WTC11 (cell line): Measurements from ENCODE around the gene ZNHIT2. TPM values are rescaled to one million over a fixed set of nuclear protein-coding genes. Genes with fewer than 3 reads are reported as not detected.

Experiments used
- ATAC-seq: fragments of 200-7000 bp; cut with Tn5 transposase; 2 replicates; pipeline ENCODE4 v1.10.0; 2021; ENCODE audit warnings: mild to moderate bottlenecking, moderate library complexity
- CTCF ChIA-PET: fragments of 300-600 bp; sonication (Branson Sonifier 250); formaldehyde crosslinking; loops from one replicate; lab custom pipeline; 2021; ENCODE audit warnings: antibody characterized with exemption; lab: Charles Lee
- POLR2A ChIA-PET: fragments of 350-600 bp; sonication (Branson Sonifier 250); formaldehyde crosslinking; loops from one replicate; lab custom pipeline; 2021; ENCODE audit warnings: antibody characterized with exemption; lab: Charles Lee
- DNase-seq: peaks from one replicate; pipeline ENCODE4 v3.0.0; 2021; ENCODE audit warnings: low spot score
- H3K27ac Mint-ChIP-seq: 2 replicates; pipeline ENCODE4 v1.8.0; 2021; ENCODE audit warnings: mixed read lengths
- H3K27me3 Mint-ChIP-seq: 2 replicates; pipeline ENCODE4 v1.8.0; 2021; ENCODE audit warnings: low read depth, mild to moderate bottlenecking, moderate library complexity, mixed read lengths
- H3K36me3 Mint-ChIP-seq: 2 replicates; pipeline ENCODE4 v1.8.0; 2021; ENCODE audit warnings: mixed read lengths
- H3K4me1 Mint-ChIP-seq: 2 replicates; pipeline ENCODE4 v1.8.0; 2022; ENCODE audit warnings: mixed read lengths
- H3K4me3 Mint-ChIP-seq: 2 replicates; pipeline ENCODE4 v1.8.0; 2021; ENCODE audit warnings: mild to moderate bottlenecking, moderate library complexity, mixed read lengths
- H3K9me3 Mint-ChIP-seq: 2 replicates; pipeline ENCODE4 v1.8.0; 2021; ENCODE audit warnings: mixed read lengths
- ARID4B ChIP-seq: sonication (generic); formaldehyde crosslinking; IDR thresholded peaks from 2 replicates; pipeline ENCODE4 v1.8.0; 2023; ENCODE audit warnings: missing genetic modification reagents, mild to moderate bottlenecking, borderline replicate concordance
- ERG ChIP-seq: fragments of 250-450 bp; sonication (Bioruptor Pico); IDR thresholded peaks from 2 replicates; pipeline ENCODE4 v1.8.0; 2021; ENCODE audit warnings: mild to moderate bottlenecking
- FOXP1 ChIP-seq: sonication (generic); formaldehyde crosslinking; IDR thresholded peaks from 2 replicates; pipeline ENCODE4 v1.8.0; 2022; ENCODE audit warnings: missing genetic modification reagents, mild to moderate bottlenecking, moderate library complexity, borderline replicate concordance
- IRF2 ChIP-seq: sonication (generic); formaldehyde crosslinking; IDR thresholded peaks from 2 replicates; pipeline ENCODE4 v1.8.0; 2022; ENCODE audit warnings: low read depth, missing genetic modification reagents, borderline replicate concordance
- JAZF1 ChIP-seq: fragments of 250-450 bp; sonication (Bioruptor Pico); IDR thresholded peaks from 2 replicates; pipeline ENCODE4 v1.9.0; 2021; ENCODE audit warnings: moderate library complexity, mild to moderate bottlenecking, inconsistent platforms
- NFE2L1 ChIP-seq: sonication (generic); formaldehyde crosslinking; IDR thresholded peaks from 2 replicates; pipeline ENCODE4 v1.8.1; 2023; ENCODE audit warnings: missing genetic modification reagents
- RORB ChIP-seq: fragments of 250-450 bp; sonication (Bioruptor Pico); IDR thresholded peaks from 2 replicates; pipeline ENCODE4 v1.9.0; 2021; ENCODE audit warnings: mild to moderate bottlenecking
- ZMAT4 ChIP-seq: fragments of 250-450 bp; sonication (Bioruptor Pico); IDR thresholded peaks from 2 replicates; pipeline ENCODE4 v1.9.0; 2021; ENCODE audit warnings: mild to moderate bottlenecking
- ZNF671 ChIP-seq: fragments of 250-450 bp; sonication (Bioruptor Pico); IDR thresholded peaks from 2 replicates; pipeline ENCODE4 v1.8.0; 2021; ENCODE audit warnings: mild to moderate bottlenecking
- total RNA-seq: library from RNA; stranded (reverse); gene quantifications from 3 replicates; pipeline ENCODE4 v1.2.3, GENCODE V29; 2021
- TF ChIP-seq, protein P1 (sequence below): sonication (generic); formaldehyde crosslinking; IDR thresholded peaks from 2 replicates; pipeline ENCODE4 v1.8.0; 2022; ENCODE audit warnings: mild to moderate bottlenecking, missing genetic modification reagents
- TF ChIP-seq, protein P2 (sequence below): fragments of 250-450 bp; sonication (Bioruptor Pico); IDR thresholded peaks from 2 replicates; pipeline ENCODE4 v1.9.0; 2021; ENCODE audit warnings: mild to moderate bottlenecking, borderline replicate concordance
- TF ChIP-seq, protein P3 (sequence below): sonication (generic); formaldehyde crosslinking; conservative IDR thresholded peaks from 2 replicates; pipeline ENCODE4 v1.8.1; 2022; ENCODE audit warnings: mild to moderate bottlenecking, missing genetic modification reagents
- TF ChIP-seq, protein P4 (sequence below): sonication (generic); formaldehyde crosslinking; IDR thresholded peaks from 2 replicates; pipeline ENCODE4 v1.8.0; 2022; ENCODE audit warnings: mild to moderate bottlenecking, missing genetic modification reagents
- TF ChIP-seq, protein P5 (sequence below): sonication (generic); formaldehyde crosslinking; IDR thresholded peaks from 2 replicates; pipeline ENCODE4 v1.8.1; 2022; ENCODE audit warnings: low read depth, missing genetic modification reagents, borderline replicate concordance

ZNHIT2 gene
- total RNA-seq, 1 experiment from 2014 or later: 16.7 TPM

- no peak for TF ChIP-seq ARID4B (CRISPR knock-in tag)
- TF ChIP-seq IRF2 (CRISPR knock-in tag): no peak
These were observed 27.9 kb downstream of the ZNHIT2 start (continued) for GRCh38 chr11:65089621-65090020.

DNA sequence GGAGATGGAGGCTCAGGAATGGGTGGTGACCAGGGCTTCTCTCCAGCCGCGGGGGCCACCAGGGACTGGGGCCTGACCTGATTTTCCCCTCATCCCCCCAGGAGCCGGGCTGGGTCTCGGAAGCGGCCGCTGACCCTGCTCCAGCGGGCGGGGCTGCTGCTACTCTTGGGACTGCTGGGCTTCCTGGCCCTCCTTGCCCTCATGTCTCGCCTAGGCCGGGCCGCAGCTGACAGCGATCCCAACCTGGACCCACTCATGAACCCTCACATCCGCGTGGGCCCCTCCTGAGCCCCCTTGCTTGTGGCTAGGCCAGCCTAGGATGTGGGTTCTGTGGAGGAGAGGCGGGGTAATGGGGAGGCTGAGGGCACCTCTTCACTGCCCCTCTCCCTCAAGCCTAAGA, 29.7 kb downstream of the ZNHIT2 start:
- Mint-ChIP-seq H3K27me3 (no peaks in the 10 kb centered on the region), H3K4me3 (no peak overlapping the region), H3K9me3 (no peaks in the 10 kb centered on the region), H3K27ac (no peak overlapping the region), H3K4me1 (peaks cover 8% of the 10 kb centered on the region), H3K36me3 (peaks cover 6% of the 10 kb centered on the region)
- CTCF ChIA-PET: no interaction called here
- no peak for ATAC-seq
- POLR2A ChIA-PET: no interaction called here
- no peak for DNase-seq
- TF ChIP-seq RORB (CRISPR knock-in tag) (no peak), ARID4B (CRISPR knock-in tag) (no peak), ERG (CRISPR knock-in tag) (no peak), ZNF671 (no peak), ZMAT4 (CRISPR knock-in tag) (no peak), NFE2L1 (CRISPR knock-in tag) (no peak), JAZF1 (no peak), FOXP1 (CRISPR knock-in tag) (no peak)
- TF ChIP-seq, protein P1, sequence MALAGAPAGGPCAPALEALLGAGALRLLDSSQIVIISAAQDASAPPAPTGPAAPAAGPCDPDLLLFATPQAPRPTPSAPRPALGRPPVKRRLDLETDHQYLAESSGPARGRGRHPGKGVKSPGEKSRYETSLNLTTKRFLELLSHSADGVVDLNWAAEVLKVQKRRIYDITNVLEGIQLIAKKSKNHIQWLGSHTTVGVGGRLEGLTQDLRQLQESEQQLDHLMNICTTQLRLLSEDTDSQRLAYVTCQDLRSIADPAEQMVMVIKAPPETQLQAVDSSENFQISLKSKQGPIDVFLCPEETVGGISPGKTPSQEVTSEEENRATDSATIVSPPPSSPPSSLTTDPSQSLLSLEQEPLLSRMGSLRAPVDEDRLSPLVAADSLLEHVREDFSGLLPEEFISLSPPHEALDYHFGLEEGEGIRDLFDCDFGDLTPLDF (CRISPR knock-in tag): no peak
- TF ChIP-seq, protein P2, sequence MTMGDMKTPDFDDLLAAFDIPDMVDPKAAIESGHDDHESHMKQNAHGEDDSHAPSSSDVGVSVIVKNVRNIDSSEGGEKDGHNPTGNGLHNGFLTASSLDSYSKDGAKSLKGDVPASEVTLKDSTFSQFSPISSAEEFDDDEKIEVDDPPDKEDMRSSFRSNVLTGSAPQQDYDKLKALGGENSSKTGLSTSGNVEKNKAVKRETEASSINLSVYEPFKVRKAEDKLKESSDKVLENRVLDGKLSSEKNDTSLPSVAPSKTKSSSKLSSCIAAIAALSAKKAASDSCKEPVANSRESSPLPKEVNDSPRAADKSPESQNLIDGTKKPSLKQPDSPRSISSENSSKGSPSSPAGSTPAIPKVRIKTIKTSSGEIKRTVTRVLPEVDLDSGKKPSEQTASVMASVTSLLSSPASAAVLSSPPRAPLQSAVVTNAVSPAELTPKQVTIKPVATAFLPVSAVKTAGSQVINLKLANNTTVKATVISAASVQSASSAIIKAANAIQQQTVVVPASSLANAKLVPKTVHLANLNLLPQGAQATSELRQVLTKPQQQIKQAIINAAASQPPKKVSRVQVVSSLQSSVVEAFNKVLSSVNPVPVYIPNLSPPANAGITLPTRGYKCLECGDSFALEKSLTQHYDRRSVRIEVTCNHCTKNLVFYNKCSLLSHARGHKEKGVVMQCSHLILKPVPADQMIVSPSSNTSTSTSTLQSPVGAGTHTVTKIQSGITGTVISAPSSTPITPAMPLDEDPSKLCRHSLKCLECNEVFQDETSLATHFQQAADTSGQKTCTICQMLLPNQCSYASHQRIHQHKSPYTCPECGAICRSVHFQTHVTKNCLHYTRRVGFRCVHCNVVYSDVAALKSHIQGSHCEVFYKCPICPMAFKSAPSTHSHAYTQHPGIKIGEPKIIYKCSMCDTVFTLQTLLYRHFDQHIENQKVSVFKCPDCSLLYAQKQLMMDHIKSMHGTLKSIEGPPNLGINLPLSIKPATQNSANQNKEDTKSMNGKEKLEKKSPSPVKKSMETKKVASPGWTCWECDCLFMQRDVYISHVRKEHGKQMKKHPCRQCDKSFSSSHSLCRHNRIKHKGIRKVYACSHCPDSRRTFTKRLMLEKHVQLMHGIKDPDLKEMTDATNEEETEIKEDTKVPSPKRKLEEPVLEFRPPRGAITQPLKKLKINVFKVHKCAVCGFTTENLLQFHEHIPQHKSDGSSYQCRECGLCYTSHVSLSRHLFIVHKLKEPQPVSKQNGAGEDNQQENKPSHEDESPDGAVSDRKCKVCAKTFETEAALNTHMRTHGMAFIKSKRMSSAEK (CRISPR knock-in tag): no peak
- TF ChIP-seq, protein P3, sequence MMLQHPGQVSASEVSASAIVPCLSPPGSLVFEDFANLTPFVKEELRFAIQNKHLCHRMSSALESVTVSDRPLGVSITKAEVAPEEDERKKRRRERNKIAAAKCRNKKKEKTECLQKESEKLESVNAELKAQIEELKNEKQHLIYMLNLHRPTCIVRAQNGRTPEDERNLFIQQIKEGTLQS (CRISPR knock-in tag): no peak
- TF ChIP-seq, protein P4, sequence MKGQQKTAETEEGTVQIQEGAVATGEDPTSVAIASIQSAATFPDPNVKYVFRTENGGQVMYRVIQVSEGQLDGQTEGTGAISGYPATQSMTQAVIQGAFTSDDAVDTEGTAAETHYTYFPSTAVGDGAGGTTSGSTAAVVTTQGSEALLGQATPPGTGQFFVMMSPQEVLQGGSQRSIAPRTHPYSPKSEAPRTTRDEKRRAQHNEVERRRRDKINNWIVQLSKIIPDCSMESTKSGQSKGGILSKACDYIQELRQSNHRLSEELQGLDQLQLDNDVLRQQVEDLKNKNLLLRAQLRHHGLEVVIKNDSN: no peak
- TF ChIP-seq, protein P5, sequence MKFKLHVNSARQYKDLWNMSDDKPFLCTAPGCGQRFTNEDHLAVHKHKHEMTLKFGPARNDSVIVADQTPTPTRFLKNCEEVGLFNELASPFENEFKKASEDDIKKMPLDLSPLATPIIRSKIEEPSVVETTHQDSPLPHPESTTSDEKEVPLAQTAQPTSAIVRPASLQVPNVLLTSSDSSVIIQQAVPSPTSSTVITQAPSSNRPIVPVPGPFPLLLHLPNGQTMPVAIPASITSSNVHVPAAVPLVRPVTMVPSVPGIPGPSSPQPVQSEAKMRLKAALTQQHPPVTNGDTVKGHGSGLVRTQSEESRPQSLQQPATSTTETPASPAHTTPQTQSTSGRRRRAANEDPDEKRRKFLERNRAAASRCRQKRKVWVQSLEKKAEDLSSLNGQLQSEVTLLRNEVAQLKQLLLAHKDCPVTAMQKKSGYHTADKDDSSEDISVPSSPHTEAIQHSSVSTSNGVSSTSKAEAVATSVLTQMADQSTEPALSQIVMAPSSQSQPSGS (CRISPR knock-in tag): no peak
